CD4-positive, alpha-beta T cell (primary cell): ENCODE data around the gene PNPLA1. TPM values are rescaled to one million over a fixed set of nuclear protein-coding genes. Genes with fewer than 3 reads are reported as not detected.

Source experiments
- ATAC-seq: fragments of 200-7000 bp; cut with Tn5 transposase; one replicate; pipeline ENCODE4 v1.10.0; 2022; ENCODE audit warnings: mild to moderate bottlenecking; ENCODE audit not compliant: poor library complexity
- CTCF ChIA-PET: fragments of 350-600 bp; sonication (Branson Sonifier 250); formaldehyde crosslinking; loops from one replicate; lab custom pipeline; 2021; ENCODE audit warnings: antibody characterized with exemption, inconsistent platforms; lab: Charles Lee
- POLR2A ChIA-PET: fragments of 350-600 bp; sonication (Branson Sonifier 250); formaldehyde crosslinking; loops from one replicate; lab custom pipeline; 2021; ENCODE audit warnings: antibody characterized with exemption, inconsistent platforms; lab: Charles Lee
- DNase-seq, 14 experiments: peaks; one replicate each; pipeline ENCODE4 v3.0.0-alpha.2; 2013 to 2020; ENCODE audit warnings: mixed read lengths in 2 of 14
- H3K27ac ChIP-seq, 2 donors: one replicate each; pipeline versions ENCODE4 v1.5.1 to v1.7.0; 2013; ENCODE audit warnings: low read length in 2 of 2, low read depth in 1 of 2, mild to moderate bottlenecking in 1 of 2
- H3K27me3 ChIP-seq, 2 experiments: 1 replicate in 1 of 2; 2 replicates in 1 of 2; pipeline versions ENCODE4 v1.6.1 to v1.7.0; 2013; ENCODE audit warnings: low read length in 2 of 2, control low read depth in 1 of 2, mild to moderate bottlenecking in 1 of 2, moderate library complexity in 1 of 2; ENCODE audit not compliant: insufficient read depth in 2 of 2, control insufficient read depth in 1 of 2
- H3K36me3 ChIP-seq: one replicate; pipeline ENCODE4 v1.6.1; 2013; ENCODE audit warnings: low read length, control low read depth; ENCODE audit not compliant: insufficient read depth
- H3K4me1 ChIP-seq: one replicate; pipeline ENCODE4 v1.6.1; 2013; ENCODE audit warnings: low read length, control low read depth; ENCODE audit not compliant: insufficient read depth
- H3K4me3 ChIP-seq: one replicate; pipeline ENCODE4 v1.5.1; 2013; ENCODE audit warnings: mild to moderate bottlenecking, low read length, moderate library complexity
- H3K9me3 ChIP-seq, 2 experiments: 1 replicate in 1 of 2; 2 replicates in 1 of 2; pipeline versions ENCODE4 v1.6.1 to v1.7.0; 2013; ENCODE audit warnings: low read length in 2 of 2, mild to moderate bottlenecking in 2 of 2, control low read depth in 1 of 2, moderate library complexity in 1 of 2; ENCODE audit not compliant: control insufficient read depth in 1 of 2, insufficient read depth in 1 of 2
- H3K27ac Mint-ChIP-seq: one replicate; pipeline ENCODE4 v1.8.0; 2020; ENCODE audit warnings: mixed read lengths
- H3K27me3 Mint-ChIP-seq: one replicate; pipeline ENCODE4 v1.8.0; 2021; ENCODE audit warnings: mixed read lengths
- H3K36me3 Mint-ChIP-seq: one replicate; pipeline ENCODE4 v1.8.0; 2021; ENCODE audit warnings: low read depth, mixed read lengths
- H3K4me1 Mint-ChIP-seq: one replicate; pipeline ENCODE4 v1.8.0; 2021; ENCODE audit warnings: low read depth, mixed read lengths
- H3K4me3 Mint-ChIP-seq: one replicate; pipeline ENCODE4 v1.8.0; 2020; ENCODE audit warnings: mild to moderate bottlenecking, mixed read lengths
- H3K9me3 Mint-ChIP-seq: one replicate; pipeline ENCODE4 v1.8.0; 2020; ENCODE audit warnings: mixed read lengths
- CTCF ChIP-seq: fragments of 200-600 bp; IDR thresholded peaks from one replicate; pipeline ENCODE4 v1.8.0; 2022; ENCODE audit warnings: antibody characterized with exemption, mild to moderate bottlenecking
- intact Hi-C, 2 experiments: fragments of 100-400 bp; cut with DNase I in 1 of 2; cut with micrococcal nuclease in 1 of 2; formaldehyde crosslinking; loops; one replicate each; pipeline versions ENCODE4 v1.15.1 to v1.9.0; 2023 to 2025; cut with DNase I, micrococcal nuclease
- total RNA-seq, 174 experiments: library from RNA in 2 of 174; stranded (reverse) in 2 of 174; gene quantifications; one replicate each; pipeline ENCODE4 v1.2.3 and lab custom pipeline; 2021 to 2026

The PNPLA1 gene
- total RNA-seq, 2 experiments from 2014 or later = 0.17 TPM; not detected in 1

GRCh38 chr6:36296240-36296639, 26.4 kb downstream of the PNPLA1 start:
- H3K27ac ChIP-seq = no peak overlapping the region
- no peaks in the 10 kb centered on the region for H3K9me3 Mint-ChIP-seq
- CTCF ChIA-PET = no interaction called here

GRCh38 chr6:36297051-36297450, 27.2 kb downstream of the PNPLA1 start:
- DNase-seq (peak in 1 of 14 experiments; percentile 14), ATAC-seq (no peak)
- no peaks in the 10 kb centered on the region for H3K9me3 Mint-ChIP-seq
- H3K27ac ChIP-seq = no peak overlapping the region
- ChIA-PET CTCF (no interaction called here), POLR2A (no interaction called here)
- TF ChIP-seq CTCF = no peak
- H3K4me3 Mint-ChIP-seq = no peak overlapping the region
- H3K27me3 ChIP-seq = no peaks in the 10 kb centered on the region
- H3K27me3 Mint-ChIP-seq = peaks cover 9% of the 10 kb centered on the region
- H3K36me3 ChIP-seq = no peaks in the 10 kb centered on the region
- intact Hi-C loops = no loop called here
- no peaks in the 10 kb centered on the region for H3K36me3 Mint-ChIP-seq
- peaks cover under 1% of the 10 kb centered on the region for H3K4me1 ChIP-seq
- H3K9me3 ChIP-seq = no peaks in the 10 kb centered on the region
- no peak overlapping the region for H3K27ac Mint-ChIP-seq
- H3K4me3 ChIP-seq = no peak overlapping the region
- H3K4me1 Mint-ChIP-seq = no peaks in the 10 kb centered on the region

More at GRCh38 chr6:36296240-36296639, 26.4 kb downstream of the PNPLA1 start:
- ATAC-seq (no peak), DNase-seq (peak in 2 of 14 experiments; percentile 18 to 29)
- H3K4me1 ChIP-seq = no peaks in the 10 kb centered on the region
- intact Hi-C loops = no loop called here
- POLR2A ChIA-PET = no interaction called here
- H3K36me3 ChIP-seq = no peaks in the 10 kb centered on the region
- Mint-ChIP-seq H3K27ac (no peak overlapping the region), H3K4me3 (no peak overlapping the region), H3K4me1 (no peaks in the 10 kb centered on the region), H3K36me3 (no peaks in the 10 kb centered on the region), H3K27me3 (peaks cover 9% of the 10 kb centered on the region)
- H3K9me3 ChIP-seq = no peaks in the 10 kb centered on the region
- no peak for TF ChIP-seq CTCF
- H3K4me3 ChIP-seq = no peak overlapping the region
- no peaks in the 10 kb centered on the region for H3K27me3 ChIP-seq

DNA sequence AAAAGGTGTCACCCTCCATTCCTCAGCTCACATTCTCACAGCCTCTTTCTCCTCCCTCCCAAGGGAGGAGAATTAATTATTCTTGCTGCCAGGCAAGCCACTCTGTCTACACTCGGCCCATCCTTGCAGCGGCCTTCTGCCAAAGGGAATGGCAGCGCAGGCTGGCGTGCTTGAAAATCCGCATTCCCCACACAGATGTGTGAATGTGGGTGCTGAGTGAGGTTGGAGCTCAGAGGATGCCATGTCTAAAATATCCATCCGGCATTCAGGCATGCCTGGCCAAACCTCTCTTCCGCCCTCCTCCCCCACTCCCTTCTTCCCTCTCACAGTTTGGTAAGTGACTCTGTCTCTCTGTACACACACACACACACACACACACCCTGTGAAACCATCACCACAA, 27.7 kb downstream of the PNPLA1 start:
- H3K4me3 Mint-ChIP-seq = no peak overlapping the region
- no peaks in the 10 kb centered on the region for H3K9me3 Mint-ChIP-seq
- Histone ChIP-seq H3K27me3 (no peaks in the 10 kb centered on the region), H3K27ac (no peak overlapping the region), H3K9me3 (no peaks in the 10 kb centered on the region), H3K36me3 (no peaks in the 10 kb centered on the region), H3K4me3 (no peak overlapping the region), H3K4me1 (peaks cover 5% of the 10 kb centered on the region)
- H3K27ac Mint-ChIP-seq = no peak overlapping the region
- H3K4me1 Mint-ChIP-seq = peaks cover 4% of the 10 kb centered on the region
- POLR2A ChIA-PET = no interaction called here
- H3K27me3 Mint-ChIP-seq = peaks cover 14% of the 10 kb centered on the region
- DNase-seq (no peak), ATAC-seq (no peak)
- intact Hi-C loops = no loop called here
- no peaks in the 10 kb centered on the region for H3K36me3 Mint-ChIP-seq
- CTCF ChIA-PET = interaction anchor here (0.7 kb wide), 1 partner anchor 15 kb away, joined by 3 read pairs; no protein-coding TSS in a partner anchor
- TF ChIP-seq CTCF = no peak
